ENCODE data around the gene IQSEC1. TPM values are rescaled to one million over a fixed set of nuclear protein-coding genes. Genes with fewer than 3 reads are reported as not detected.

Gene IQSEC1
- total and polyA plus RNA-seq, 9 of the 15 experiments (the other 6 are each of a cell fraction or from before 2014, with no cell fraction given), result 0.56 to 39.0 (median 6.8) TPM

- peak; percentile 56 for TF ChIP-seq ZFP36 (IDR thresholded peaks at IDR 0.05; ENCODE audit: low read depth, low read length, partially characterized antibody)
- no peak for TF ChIP-seq KHSRP (IDR thresholded peaks at IDR 0.05)
- H3K27me3 ChIP-seq (ENCODE audit: control insufficient read depth in 2 of 2, insufficient read depth in 2 of 2, low read length in 2 of 2), result peaks cover 66 to 79% of the 10 kb centered on the region in 2 experiments
- H3K9me3 ChIP-seq (replicated peaks; ENCODE audit: control insufficient read depth, insufficient read depth, low read depth, low read length), result no peaks in the 10 kb centered on the region
- H3K79me2 ChIP-seq (ENCODE audit: control insufficient read depth, insufficient read depth, low read length), result no peaks in the 10 kb centered on the region
- DNase-seq (ENCODE audit: extremely low read depth in 1 of 4, low spot score in 3 of 4) (no peak), ATAC-seq (no peak), FAIRE-seq (no peak)
- H2AFZ ChIP-seq (ENCODE audit: low read depth, low read length), result no peak overlapping the region
- ChIA-PET CTCF (ENCODE audit: low intra/inter-chr PET ratio) (no interaction called here), POLR2A (interaction anchor here (0.9 to 2.2 kb wide), 2 partner anchors 14 to 16 kb away, joined by 3 to 8 read pairs; no protein-coding TSS in a partner anchor)
- no TSS peak for BruUV-seq (replicated peaks)
- no peaks in the 10 kb centered on the region for H3K9me1 ChIP-seq (ENCODE audit: control insufficient read depth, insufficient read depth, low read length)
- H4K20me1 ChIP-seq (replicated peaks; ENCODE audit: control insufficient read depth, insufficient read depth, low read length), result peaks cover 26% of the 10 kb centered on the region
- H3K4me2 ChIP-seq (ENCODE audit: insufficient read depth, low read length), result no peak overlapping the region
- WGBS (ENCODE audit: insufficient coverage, low coverage, missing lambda C conversion rate), result under 1% methylated on average over 14 of the region's 14 CpGs
- no peak overlapping the region for H3K4me3 ChIP-seq
- intact Hi-C loops (cut with micrococcal nuclease) (no loop called here), in situ Hi-C loops (cut with MboI) (no loop called here)
- no peak overlapping the region for H3K27ac ChIP-seq (ENCODE audit: extremely low read depth, low read depth, low read length)
- H3K9ac ChIP-seq (ENCODE audit: insufficient read depth in 1 of 2, low read depth in 2 of 2, low read length in 2 of 2), result no peak overlapping the region
- H3K36me3 ChIP-seq (ENCODE audit: control insufficient read depth, insufficient read depth, low read length), result no peaks in the 10 kb centered on the region
- peaks cover 0 to 2% of the 10 kb centered on the region in 2 experiments; a peak in 1 of 5 replicates for H3K4me1 ChIP-seq (replicated peaks in 1 of 2; ENCODE audit: control insufficient read depth in 2 of 2, insufficient read depth in 2 of 2, low read length in 2 of 2)
Observed at GRCh38 chr3:13120289-13120927, 47.2 kb upstream of the IQSEC1 start.

- H3K9me1 ChIP-seq (ENCODE audit: control insufficient read depth, insufficient read depth, low read length), result no peaks in the 10 kb centered on the region
- no peaks in the 10 kb centered on the region for H3K9me3 ChIP-seq (replicated peaks; ENCODE audit: control insufficient read depth, insufficient read depth, low read depth, low read length)
- DNase-seq (ENCODE audit: extremely low read depth in 1 of 4, low spot score in 3 of 4), result no peak
- ChIA-PET POLR2A (interaction anchor here (0.6 to 2.2 kb wide), 4 partner anchors 15 to 1312 kb away, joined by 3 to 8 read pairs (median 3); no protein-coding TSS in a partner anchor), CTCF (ENCODE audit: low intra/inter-chr PET ratio) (no interaction called here)
- H3K9ac ChIP-seq (ENCODE audit: insufficient read depth in 1 of 2, low read depth in 2 of 2, low read length in 2 of 2), result no peak overlapping the region
- no peak overlapping the region for H3K27ac ChIP-seq (ENCODE audit: extremely low read depth, low read depth, low read length)
- no TSS peak for BruUV-seq (replicated peaks)
- no peaks in the 10 kb centered on the region for H3K36me3 ChIP-seq (ENCODE audit: control insufficient read depth, insufficient read depth, low read length)
- intact Hi-C loops (cut with micrococcal nuclease), result no loop called here
- WGBS (ENCODE audit: insufficient coverage, low coverage, missing lambda C conversion rate), result under 1% methylated on average over 17 of the region's 17 CpGs
- no peaks in the 10 kb centered on the region for H3K4me1 ChIP-seq (replicated peaks in 1 of 2; ENCODE audit: control insufficient read depth in 2 of 2, insufficient read depth in 2 of 2, low read length in 2 of 2)
- ATAC-seq, result no peak
- in situ Hi-C loops (cut with MboI), result no loop called here
- H3K27me3 ChIP-seq (ENCODE audit: control insufficient read depth in 2 of 2, insufficient read depth in 2 of 2, low read length in 2 of 2), result peaks cover 68 to 79% of the 10 kb centered on the region in 2 experiments
- H4K20me1 ChIP-seq (replicated peaks; ENCODE audit: control insufficient read depth, insufficient read depth, low read length), result peaks cover 34% of the 10 kb centered on the region
- H3K4me3 ChIP-seq, result no peak overlapping the region
- TF ChIP-seq NFIC (IDR thresholded peaks at IDR 0.05), result peak; percentile 47; the same call in 1 of the 2 replicates
- TF ChIP-seq ZNF407 (IDR thresholded peaks at IDR 0.05; ENCODE audit: low read depth), result no peak
- no peak overlapping the region for H3K4me2 ChIP-seq (ENCODE audit: insufficient read depth, low read length)
- H2AFZ ChIP-seq (ENCODE audit: low read depth, low read length), result no peak overlapping the region
- FAIRE-seq, result no peak
- H3K79me2 ChIP-seq (ENCODE audit: control insufficient read depth, insufficient read depth, low read length), result no peaks in the 10 kb centered on the region
Observed at GRCh38 chr3:13119471-13120220, 46.4 kb upstream of the IQSEC1 start.
